Erythroblast (primary cell): ENCODE data around the gene C16orf74.

Experiments used
- GATA1 ChIP-seq: IDR thresholded peaks from 2 replicates; pipeline ENCODE4 v1.6.1; 2011; ENCODE audit warnings: low read depth, mild to moderate bottlenecking, control low read depth, low read length, moderate library complexity
- POLR2A ChIP-seq: IDR thresholded peaks from 2 replicates; pipeline ENCODE4 v1.6.1; 2011; ENCODE audit warnings: mild to moderate bottlenecking, low read length

GRCh38 chr16:85685251-85685650 lies 65.6 kb downstream of the C16orf74 start:
- TF ChIP-seq POLR2A, result no peak
- TF ChIP-seq GATA1, result no peak
